B cell (primary cell): ENCODE measurements around the gene RICTOR. TPM values are rescaled to one million over a fixed set of nuclear protein-coding genes. Genes with fewer than 3 reads are reported as not detected.

Source experiments
- ATAC-seq: fragments of 200-7000 bp; cut with Tn5 transposase; one replicate; pipeline ENCODE4 v1.10.0; 2021; ENCODE audit warnings: low read depth, mild to moderate bottlenecking, moderate number of reproducible peaks, moderate library complexity
- CTCF ChIA-PET: fragments of 350-600 bp; sonication (Branson Sonifier 250); formaldehyde crosslinking; loops from one replicate; lab custom pipeline; 2021; ENCODE audit warnings: antibody characterized with exemption, inconsistent platforms; lab: Charles Lee
- POLR2A ChIA-PET: fragments of 350-600 bp; sonication (Branson Sonifier 250); formaldehyde crosslinking; loops from one replicate; lab custom pipeline; 2021; ENCODE audit warnings: antibody characterized with exemption; lab: Charles Lee
- DNase-seq: peaks from one replicate; pipeline ENCODE4 v3.0.0; 2013
- H2AFZ ChIP-seq: 2 replicates; pipeline ENCODE4 v1.6.1; 2012; ENCODE audit warnings: mild to moderate bottlenecking, low read depth, low read length; ENCODE audit not compliant: insufficient read depth, poor library complexity, severe bottlenecking
- H3K27ac ChIP-seq, 2 donors: 1 replicate in 1 of 2; 2 replicates in 1 of 2; pipeline ENCODE4 v1.5.1; 2012 to 2013; ENCODE audit warnings: low read length in 2 of 2, mild to moderate bottlenecking in 2 of 2, moderate library complexity in 1 of 2
- H3K27me3 ChIP-seq, 4 experiments: fragments of 200-600 bp in 1 of 4; sonication (generic) in 1 of 4; replicated peaks in 1 of 4; 1 replicate in 2 of 4; 2 replicates in 2 of 4; pipeline versions ENCODE4 v1.6.1 to v1.7.0; 2013 to 2016; ENCODE audit warnings: low read length in 3 of 4, mild to moderate bottlenecking in 2 of 4, mixed read lengths in 1 of 4, moderate library complexity in 1 of 4; ENCODE audit not compliant: insufficient read depth in 4 of 4, control insufficient read depth in 3 of 4; ENCODE audit errors: control extremely low read depth in 1 of 4
- H3K36me3 ChIP-seq, 2 experiments: replicated peaks in 1 of 2; 1 replicate in 1 of 2; 2 replicates in 1 of 2; pipeline versions ENCODE4 v1.6.1 to v1.7.1; 2013; ENCODE audit warnings: low read length in 1 of 2; ENCODE audit not compliant: insufficient read depth in 2 of 2, control insufficient read depth in 1 of 2; ENCODE audit errors: control extremely low read depth in 1 of 2, extremely low read depth in 1 of 2
- H3K4me1 ChIP-seq, 2 donors: fragments of 200-600 bp in 1 of 2; sonication (generic) in 1 of 2; 1 replicate in 1 of 2; 2 replicates in 1 of 2; pipeline versions ENCODE4 v1.5.1 to v1.6.1; 2013 to 2017; ENCODE audit warnings: low read length in 2 of 2; ENCODE audit not compliant: control insufficient read depth in 2 of 2, insufficient read depth in 2 of 2
- H3K4me2 ChIP-seq: replicated peaks from 2 replicates; pipeline ENCODE3; 2012; ENCODE audit warnings: mild to moderate bottlenecking, low read depth, low read length; ENCODE audit not compliant: poor library complexity, severe bottlenecking
- H3K4me3 ChIP-seq, 5 experiments: fragments of 200-600 bp in 1 of 5; sonication (generic) in 1 of 5; 1 replicate in 3 of 5; 2 replicates in 2 of 5; pipeline versions ENCODE4 v1.5.1 to v1.7.0; 2011 to 2016; ENCODE audit warnings: low read length in 4 of 5, mild to moderate bottlenecking in 4 of 5, low read depth in 2 of 5, control low read depth in 1 of 5, moderate library complexity in 1 of 5; ENCODE audit not compliant: insufficient read depth in 1 of 5; ENCODE audit errors: control extremely low read depth in 1 of 5, extremely low read depth in 1 of 5
- H3K79me2 ChIP-seq: fragments of 200-600 bp; sonication (generic); one replicate; pipeline ENCODE4 v1.6.0; 2016; ENCODE audit warnings: low read length; ENCODE audit not compliant: control insufficient read depth, insufficient read depth
- H3K9ac ChIP-seq: fragments of 200-600 bp; sonication (generic); 2 replicates; pipeline ENCODE4 v1.6.1; 2017; ENCODE audit warnings: mild to moderate bottlenecking, low read length, moderate library complexity
- H3K9me3 ChIP-seq, 3 donors: one replicate each; pipeline versions ENCODE4 v1.6.1 to v1.7.1; 2013; ENCODE audit warnings: low read length in 2 of 3; ENCODE audit not compliant: control insufficient read depth in 2 of 3, insufficient read depth in 1 of 3; ENCODE audit errors: control extremely low read depth in 1 of 3
- H4K20me1 ChIP-seq: 2 replicates; pipeline ENCODE4 v1.6.0; 2012; ENCODE audit warnings: mild to moderate bottlenecking, low read length; ENCODE audit not compliant: insufficient read depth, control insufficient read depth, poor library complexity, severe bottlenecking
- H3K27ac Mint-ChIP-seq: one replicate; pipeline ENCODE4 v1.8.0; 2021; ENCODE audit warnings: mixed read lengths
- H3K27me3 Mint-ChIP-seq: one replicate; pipeline ENCODE4 v1.8.0; 2021; ENCODE audit warnings: mixed read lengths
- H3K4me1 Mint-ChIP-seq: one replicate; pipeline ENCODE4 v1.8.0; 2021; ENCODE audit warnings: mixed read lengths
- H3K4me3 Mint-ChIP-seq: one replicate; pipeline ENCODE4 v1.8.0; 2021; ENCODE audit warnings: mixed read lengths
- H3K9me3 Mint-ChIP-seq: one replicate; pipeline ENCODE4 v1.8.0; 2022; ENCODE audit warnings: mixed read lengths; ENCODE audit not compliant: insufficient read depth
- EZH2 ChIP-seq: IDR thresholded peaks from 2 replicates; pipeline ENCODE4 v1.6.1; 2012; ENCODE audit warnings: borderline replicate concordance, low read depth, mild to moderate bottlenecking, moderate library complexity, low read length; ENCODE audit not compliant: insufficient read depth, poor library complexity, severe bottlenecking
- WGBS: methylation state at CpG from one replicate; pipeline ENCODE4 v1.1.5; 2013; ENCODE audit warnings: missing lambda C conversion rate; ENCODE audit not compliant: insufficient coverage; 5-methylcytosine and 5-hydroxymethylcytosine counted together
- intact Hi-C: fragments of 100-400 bp; cut with micrococcal nuclease; formaldehyde crosslinking; loops from one replicate; pipeline ENCODE4 v1.10.0; 2022
- polyA plus RNA-seq: library from polyadenylated mRNA; depleted of rRNA; stranded (reverse); fragments of >200 nt; gene quantifications from 2 replicates; pipeline ENCODE4 v1.2.3, GENCODE V29; 2012
- total RNA-seq, 2 donors: library from RNA; stranded (reverse); fragments of 120-200 nt in 1 of 2; gene quantifications; 1 replicate in 1 of 2; 2 replicates in 1 of 2; pipeline versions ENCODE4 v1.2.3 to v1.2.4, GENCODE V29; 2013 to 2022
- TF ChIP-seq, protein P1 (sequence below): fragments of 200-600 bp; IDR thresholded peaks from one replicate; pipeline ENCODE4 v1.8.0; 2022; ENCODE audit warnings: antibody characterized with exemption, mild to moderate bottlenecking

Gene RICTOR
- total and polyA plus RNA-seq, 2 donors (not counting 1 experiment from before 2014, with no cell fraction given) = 15.4 to 84.3 TPM

GRCh38 chr5:39100851-39101396 is 26.7 kb upstream of the RICTOR start:
- H3K4me3 ChIP-seq = no peak overlapping the region
- no peak overlapping the region for H3K4me2 ChIP-seq
- DNase-seq (no peak), ATAC-seq (no peak)
- no peak overlapping the region for H3K27ac ChIP-seq
- H3K4me3 Mint-ChIP-seq = no peak overlapping the region
- no peaks in the 10 kb centered on the region for H3K36me3 ChIP-seq
- no peaks in the 10 kb centered on the region for H3K4me1 ChIP-seq
- no peak overlapping the region for H3K9ac ChIP-seq
- POLR2A ChIA-PET = no interaction called here
- H3K27ac Mint-ChIP-seq = no peak overlapping the region
- TF ChIP-seq EZH2 = no peak
- TF ChIP-seq, protein P1, sequence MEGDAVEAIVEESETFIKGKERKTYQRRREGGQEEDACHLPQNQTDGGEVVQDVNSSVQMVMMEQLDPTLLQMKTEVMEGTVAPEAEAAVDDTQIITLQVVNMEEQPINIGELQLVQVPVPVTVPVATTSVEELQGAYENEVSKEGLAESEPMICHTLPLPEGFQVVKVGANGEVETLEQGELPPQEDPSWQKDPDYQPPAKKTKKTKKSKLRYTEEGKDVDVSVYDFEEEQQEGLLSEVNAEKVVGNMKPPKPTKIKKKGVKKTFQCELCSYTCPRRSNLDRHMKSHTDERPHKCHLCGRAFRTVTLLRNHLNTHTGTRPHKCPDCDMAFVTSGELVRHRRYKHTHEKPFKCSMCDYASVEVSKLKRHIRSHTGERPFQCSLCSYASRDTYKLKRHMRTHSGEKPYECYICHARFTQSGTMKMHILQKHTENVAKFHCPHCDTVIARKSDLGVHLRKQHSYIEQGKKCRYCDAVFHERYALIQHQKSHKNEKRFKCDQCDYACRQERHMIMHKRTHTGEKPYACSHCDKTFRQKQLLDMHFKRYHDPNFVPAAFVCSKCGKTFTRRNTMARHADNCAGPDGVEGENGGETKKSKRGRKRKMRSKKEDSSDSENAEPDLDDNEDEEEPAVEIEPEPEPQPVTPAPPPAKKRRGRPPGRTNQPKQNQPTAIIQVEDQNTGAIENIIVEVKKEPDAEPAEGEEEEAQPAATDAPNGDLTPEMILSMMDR = no peak
- CTCF ChIA-PET = no interaction called here
- no peaks in the 10 kb centered on the region for H4K20me1 ChIP-seq
- peaks cover 8% of the 10 kb centered on the region for H3K27me3 Mint-ChIP-seq
- H3K79me2 ChIP-seq = no peaks in the 10 kb centered on the region
- 83% methylated on average over 4 of the region's 7 CpGs for WGBS
- intact Hi-C loops = no loop called here
- no peaks in the 10 kb centered on the region for H3K9me3 Mint-ChIP-seq
- no peaks in the 10 kb centered on the region for H3K4me1 Mint-ChIP-seq
- H3K9me3 ChIP-seq = no peaks in the 10 kb centered on the region
- no peak overlapping the region for H2AFZ ChIP-seq
- no peaks in the 10 kb centered on the region for H3K27me3 ChIP-seq

GRCh38 chr5:39100301-39100850 is 26.2 kb upstream of the RICTOR start:
- ATAC-seq = no peak

More at GRCh38 chr5:39100301-39100850, 26.2 kb upstream of the RICTOR start:
- Mint-ChIP-seq H3K4me3 (no peak overlapping the region), H3K27ac (no peak overlapping the region), H3K4me1 (no peaks in the 10 kb centered on the region), H3K9me3 (no peaks in the 10 kb centered on the region), H3K27me3 (peaks cover 8% of the 10 kb centered on the region)
- Histone ChIP-seq H3K9me3 (no peaks in the 10 kb centered on the region), H3K79me2 (no peaks in the 10 kb centered on the region), H2AFZ (no peak overlapping the region), H3K27ac (no peak overlapping the region), H3K4me2 (no peak overlapping the region), H4K20me1 (no peaks in the 10 kb centered on the region), H3K9ac (no peak overlapping the region), H3K4me3 (no peak overlapping the region), H3K27me3 (no peaks in the 10 kb centered on the region), H3K4me1 (no peaks in the 10 kb centered on the region), H3K36me3 (no peaks in the 10 kb centered on the region)
- ChIA-PET POLR2A (no interaction called here), CTCF (interaction anchor here (1.2 kb wide), 1 partner anchor 20 kb away, joined by 4 read pairs; no protein-coding TSS in a partner anchor)
- intact Hi-C loops = no loop called here
- no peak for DNase-seq
- 90% methylated on average over 4 of the region's 6 CpGs for WGBS
- TF ChIP-seq EZH2 = no peak
- TF ChIP-seq, protein P1 = no peak
